GM19035 (cell line): ENCODE data around the gene HOXC12.

Experiments used
- ATAC-seq: cut with Tn5 transposase; IDR thresholded peaks from one replicate; pipeline ENCODE4 v1.9.1; 2021; ENCODE audit not compliant: unreplicated experiment

The HOXC12 gene

DNA sequence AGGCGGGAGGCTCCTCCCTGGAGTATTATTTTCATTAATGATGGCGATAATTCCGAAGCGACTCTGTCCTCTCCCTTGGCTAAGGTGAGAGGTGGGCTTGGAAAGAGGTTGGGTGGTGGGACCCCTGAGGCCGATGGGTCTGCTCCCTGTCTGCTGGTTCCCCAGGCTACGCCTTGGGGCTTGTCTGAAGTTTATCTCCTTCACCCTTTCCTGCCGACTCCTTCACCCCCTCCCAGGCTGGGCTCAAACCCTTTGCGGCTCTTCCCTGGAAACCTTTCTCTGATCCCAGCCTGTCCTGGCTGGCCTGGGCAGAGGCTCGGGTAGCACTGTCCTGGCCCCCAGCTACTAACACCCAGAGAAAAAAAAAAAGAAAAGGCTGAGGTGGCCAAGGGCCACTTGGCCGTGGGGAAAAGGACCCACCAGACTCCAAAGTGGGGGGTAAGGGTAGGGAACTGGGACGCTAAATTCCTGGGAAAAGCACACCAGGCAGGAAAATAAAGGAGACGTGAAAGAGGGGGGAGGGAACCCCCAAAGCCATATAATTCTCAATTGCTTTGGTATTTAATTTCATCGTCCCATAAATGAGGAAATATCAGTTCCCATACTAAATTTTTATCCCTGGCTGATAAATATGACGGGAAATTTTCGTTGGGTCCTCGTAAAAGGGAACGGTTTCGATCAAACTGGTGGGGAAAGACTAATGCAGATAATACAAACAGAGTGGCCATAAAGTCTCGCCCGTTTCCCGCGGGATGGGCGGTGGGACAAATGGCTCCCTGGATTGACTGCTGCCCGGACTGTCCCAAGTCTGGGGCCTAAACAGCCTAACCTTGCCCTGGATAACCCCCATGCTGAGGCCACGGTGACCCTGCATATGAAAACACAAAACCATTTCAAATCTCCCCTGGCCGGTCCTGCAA is 28.2 kb downstream of the HOXC12 start:
- ATAC-seq = no peak

DNA sequence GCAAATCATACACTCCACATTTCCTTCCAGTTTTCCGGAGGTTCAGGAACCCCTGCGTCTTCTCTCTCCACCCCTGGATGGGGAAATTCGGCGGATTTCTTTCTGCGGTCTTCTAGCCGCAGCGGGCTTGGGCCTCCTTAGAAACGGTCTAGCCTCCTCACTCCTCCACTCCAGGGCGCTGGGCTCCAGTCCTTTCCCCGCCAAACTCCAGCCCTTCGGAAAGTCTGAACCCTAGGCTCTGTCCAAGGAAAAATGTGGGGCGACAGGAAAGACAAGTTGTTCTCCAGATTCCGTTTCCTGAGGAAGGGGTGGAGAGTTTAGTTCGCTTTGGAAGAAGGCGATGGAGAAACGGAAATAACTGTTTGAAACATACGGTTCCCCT is 28.9 kb downstream of the HOXC12 start:
- no peak for ATAC-seq

GRCh38 chr12:53983950-53984572 is 29.4 kb downstream of the HOXC12 start:
- ATAC-seq = no peak

- peak; percentile 53 for ATAC-seq
Observed at GRCh38 chr12:53984901-53985691, 30.4 kb downstream of the HOXC12 start, which contains the start of gene HOXC10. Gene HOXC10 (plus strand): TSS chr12:53985146. CDS start chr12:53985260, 114 bp downstream.

- ATAC-seq = no peak
Observed at GRCh38 chr12:53985692-53985993, 30.9 kb downstream of the HOXC12 start.

GRCh38 chr12:53985994-53986685 is 31.4 kb downstream of the HOXC12 start:
- no peak for ATAC-seq

GRCh38 chr12:53986686-53987483 is 32.2 kb downstream of the HOXC12 start:
- ATAC-seq = no peak

DNA sequence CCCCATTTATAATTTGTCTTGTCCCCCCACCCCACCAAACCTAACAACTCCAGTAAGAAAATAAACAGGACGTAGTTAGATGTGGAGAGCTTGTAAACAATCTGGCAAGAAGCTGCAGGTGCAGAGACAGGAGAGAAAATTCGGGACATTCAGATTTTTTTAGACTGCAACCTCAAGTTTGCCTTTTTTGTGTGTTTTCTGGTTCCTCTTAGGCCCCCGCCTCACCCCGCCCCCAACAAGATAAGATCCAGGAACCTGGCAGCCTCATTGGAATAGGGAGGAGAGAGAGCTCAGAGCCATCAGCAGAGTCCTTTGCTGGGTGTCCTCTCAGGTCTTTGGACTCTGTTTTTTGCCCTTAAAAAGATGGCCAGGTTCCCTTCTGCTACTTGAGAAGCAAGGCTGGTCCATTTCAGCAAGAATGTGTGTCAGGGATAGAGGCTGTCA is 33.1 kb downstream of the HOXC12 start:
- no peak for ATAC-seq

DNA sequence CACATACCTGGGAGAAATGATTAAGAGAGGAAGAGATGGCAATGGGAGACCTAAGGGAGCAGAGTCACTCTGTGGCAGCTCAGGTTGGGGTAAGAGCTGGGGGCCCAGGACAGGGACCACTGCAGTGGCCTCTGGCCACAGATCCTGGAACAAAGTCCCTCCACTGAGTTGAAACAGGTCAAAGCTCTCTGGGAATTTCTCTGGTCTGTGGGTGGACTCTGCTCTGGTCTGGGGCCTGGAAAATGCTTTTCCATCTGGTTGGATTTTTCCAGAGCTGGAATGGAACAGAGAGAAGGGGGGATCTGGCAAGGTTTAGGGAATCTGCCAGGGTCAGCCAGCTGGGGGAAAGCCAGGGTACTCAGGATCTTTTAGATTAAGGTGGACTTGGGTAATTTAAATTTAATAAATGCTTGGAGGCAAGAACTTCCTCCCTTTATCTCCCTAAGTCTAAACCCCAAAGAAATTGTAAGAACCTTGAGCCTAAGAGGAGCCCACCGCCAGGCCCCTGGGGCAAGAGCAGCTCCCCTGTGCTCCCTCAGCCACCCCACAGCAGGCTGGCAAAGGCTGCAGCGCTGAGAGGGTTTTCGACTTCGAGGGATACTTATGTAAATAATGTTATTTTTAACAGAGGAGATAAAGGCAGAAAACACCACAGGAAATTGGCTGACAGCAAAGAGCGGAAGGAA is 34.0 kb downstream of the HOXC12 start:
- ATAC-seq = no peak

DNA sequence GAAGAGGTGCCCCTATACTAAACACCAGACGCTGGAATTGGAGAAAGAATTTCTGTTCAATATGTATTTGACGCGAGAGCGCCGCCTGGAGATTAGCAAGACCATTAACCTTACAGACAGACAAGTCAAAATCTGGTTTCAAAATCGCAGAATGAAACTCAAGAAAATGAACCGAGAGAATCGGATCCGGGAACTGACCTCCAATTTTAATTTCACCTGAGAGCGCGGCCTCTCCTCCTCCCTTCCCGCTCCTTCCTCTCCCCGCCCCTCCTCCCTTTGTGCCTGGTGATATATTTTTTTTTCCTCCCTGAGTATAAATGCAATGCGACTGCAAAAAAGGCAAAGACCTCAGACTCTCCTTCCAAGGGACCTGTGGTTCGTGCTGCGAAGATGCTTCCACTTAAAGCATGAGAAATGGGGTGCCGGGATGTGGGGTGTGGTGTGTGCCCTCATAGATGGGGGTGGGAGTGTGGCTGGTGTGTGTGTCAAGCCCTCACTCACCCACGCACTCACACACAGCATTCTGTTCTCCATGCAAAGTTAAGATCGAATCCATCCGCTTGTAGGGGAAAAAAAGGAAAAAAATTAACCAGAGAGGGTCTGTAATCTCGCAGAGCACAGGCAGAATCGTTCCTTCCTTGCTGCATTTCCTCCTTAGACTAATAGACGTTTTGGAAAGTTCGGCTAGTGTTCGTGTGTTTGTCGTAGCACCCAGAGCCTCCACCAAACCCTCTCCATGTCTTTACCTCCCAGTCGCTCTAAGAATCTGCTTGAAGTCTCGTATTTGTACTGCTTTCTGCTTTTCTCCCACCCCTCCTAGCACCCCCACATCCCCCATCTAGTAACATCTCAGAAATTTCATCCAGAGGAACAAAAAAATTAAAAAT is 34.8 kb downstream of the HOXC12 start:
- ATAC-seq = no peak

DNA sequence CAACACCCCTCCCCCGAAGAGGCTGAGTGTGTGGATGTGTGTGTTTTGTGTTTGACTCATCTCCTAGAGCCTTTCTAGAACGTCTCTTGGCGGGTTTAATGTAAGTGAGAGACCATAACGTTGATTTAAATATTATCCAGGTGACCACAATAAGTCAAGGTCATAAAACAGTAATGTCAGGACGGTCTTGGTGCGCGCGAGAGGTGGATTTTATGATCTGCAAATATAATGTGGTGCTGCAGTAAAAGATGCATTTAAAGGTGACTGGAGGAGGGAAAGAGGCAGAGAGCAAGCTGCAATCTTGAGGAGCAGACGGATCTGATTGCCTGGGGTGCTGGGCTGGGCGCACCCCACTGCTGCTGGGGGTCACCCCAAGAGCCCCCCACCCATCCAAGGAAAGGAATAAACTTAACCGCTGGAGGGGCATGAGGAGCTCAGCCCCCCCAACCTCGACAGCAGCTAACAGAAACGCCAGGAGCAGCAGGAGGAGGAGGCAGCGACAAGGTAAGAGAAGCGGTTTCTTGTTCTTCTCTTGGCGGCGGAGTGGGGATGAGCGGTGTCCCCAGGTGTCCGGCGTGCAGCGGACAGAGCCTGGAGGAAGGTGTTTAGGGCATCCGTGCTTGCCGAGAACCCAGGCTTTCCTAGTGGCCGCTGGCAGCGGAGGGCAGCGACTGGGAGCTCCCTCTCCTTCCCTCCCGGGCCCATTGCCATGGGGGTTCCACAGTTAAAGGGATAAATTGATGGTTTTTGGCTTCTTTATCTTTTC is 35.8 kb downstream of the HOXC12 start:
- ATAC-seq = no peak

- ATAC-seq = no peak
Observed at GRCh38 chr12:53991077-53991460, 36.4 kb downstream of the HOXC12 start.

GRCh38 chr12:53992377-53992889 is 37.7 kb downstream of the HOXC12 start:
- ATAC-seq = no peak

GRCh38 chr12:53993162-53994008 is 38.7 kb downstream of the HOXC12 start:
- no peak for ATAC-seq

DNA sequence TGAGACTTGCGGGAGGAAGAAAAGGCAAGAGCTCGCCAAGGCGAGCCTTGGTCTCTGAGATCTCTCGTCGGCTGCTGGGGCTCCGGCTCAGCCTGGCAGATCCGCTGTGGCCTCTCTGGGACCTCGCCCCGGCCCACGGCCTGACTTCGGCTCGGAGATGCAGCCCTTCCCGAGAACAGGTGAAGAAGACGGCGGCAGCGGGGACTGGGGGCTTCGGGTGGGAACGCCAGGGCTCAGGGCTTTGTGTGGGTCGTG is 39.2 kb downstream of the HOXC12 start:
- ATAC-seq = no peak

GRCh38 chr12:53994264-53995001 is 39.7 kb downstream of the HOXC12 start:
- ATAC-seq = no peak
